Measurements from ENCODE around the gene SPATA24.
"Not testable (repeated sequence)": the region's sequence is repeated elsewhere in the genome, so short reads cannot be mapped to it uniquely, and the experiment has no call there.

SPATA24 gene, protein sequence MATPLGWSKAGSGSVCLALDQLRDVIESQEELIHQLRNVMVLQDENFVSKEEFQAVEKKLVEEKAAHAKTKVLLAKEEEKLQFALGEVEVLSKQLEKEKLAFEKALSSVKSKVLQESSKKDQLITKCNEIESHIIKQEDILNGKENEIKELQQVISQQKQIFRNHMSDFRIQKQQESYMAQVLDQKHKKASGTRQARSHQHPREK

DNA sequence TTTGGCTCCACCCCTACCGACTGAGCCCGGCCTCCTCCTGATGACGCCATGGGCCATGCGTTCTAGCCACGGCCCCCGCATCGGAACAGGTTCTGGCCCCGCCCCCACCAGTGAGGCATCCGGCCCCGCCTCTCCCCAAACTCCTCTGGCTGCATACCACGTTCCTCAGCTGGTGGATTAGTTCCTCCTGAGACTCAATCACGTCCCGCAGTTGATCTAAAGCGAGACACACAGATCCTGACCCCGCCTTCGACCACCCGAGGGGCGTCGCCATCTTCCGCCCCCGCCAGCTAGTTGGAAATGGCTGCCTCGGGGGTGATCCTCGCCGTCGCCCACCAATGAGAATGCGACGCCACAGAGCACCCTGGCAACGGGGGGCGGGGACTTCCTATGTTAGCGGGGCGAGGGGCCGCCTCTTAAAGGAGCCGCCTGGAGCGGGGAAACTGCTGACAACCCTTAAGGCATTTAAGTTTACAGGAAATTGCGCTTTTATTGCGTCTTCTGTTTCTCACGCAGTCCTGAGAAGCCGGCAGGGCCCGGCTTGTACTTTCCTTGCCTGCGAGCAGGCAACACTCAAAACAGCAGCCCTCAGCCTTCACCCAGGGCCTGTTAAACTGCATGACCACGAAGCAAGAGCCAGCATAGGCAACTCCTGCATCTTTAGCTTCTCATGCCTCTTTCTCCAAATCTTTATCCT lies at the start of gene SPATA24:
Gene SPATA24, minus strand, starts transcription at position 303 of the 697 bp plus-strand sequence. Its CDS starts 29 bp downstream, at position 274.
- DNase-seq: peak; percentile 93 to 94
- TF ChIP-seq GATA1 (IDR thresholded peaks at IDR 0.05; ENCODE audit: low read depth, low read length) (no peak), POLR2A (IDR thresholded peaks at IDR 0.05; ENCODE audit: low read length) (peak; percentile 42)

DNA sequence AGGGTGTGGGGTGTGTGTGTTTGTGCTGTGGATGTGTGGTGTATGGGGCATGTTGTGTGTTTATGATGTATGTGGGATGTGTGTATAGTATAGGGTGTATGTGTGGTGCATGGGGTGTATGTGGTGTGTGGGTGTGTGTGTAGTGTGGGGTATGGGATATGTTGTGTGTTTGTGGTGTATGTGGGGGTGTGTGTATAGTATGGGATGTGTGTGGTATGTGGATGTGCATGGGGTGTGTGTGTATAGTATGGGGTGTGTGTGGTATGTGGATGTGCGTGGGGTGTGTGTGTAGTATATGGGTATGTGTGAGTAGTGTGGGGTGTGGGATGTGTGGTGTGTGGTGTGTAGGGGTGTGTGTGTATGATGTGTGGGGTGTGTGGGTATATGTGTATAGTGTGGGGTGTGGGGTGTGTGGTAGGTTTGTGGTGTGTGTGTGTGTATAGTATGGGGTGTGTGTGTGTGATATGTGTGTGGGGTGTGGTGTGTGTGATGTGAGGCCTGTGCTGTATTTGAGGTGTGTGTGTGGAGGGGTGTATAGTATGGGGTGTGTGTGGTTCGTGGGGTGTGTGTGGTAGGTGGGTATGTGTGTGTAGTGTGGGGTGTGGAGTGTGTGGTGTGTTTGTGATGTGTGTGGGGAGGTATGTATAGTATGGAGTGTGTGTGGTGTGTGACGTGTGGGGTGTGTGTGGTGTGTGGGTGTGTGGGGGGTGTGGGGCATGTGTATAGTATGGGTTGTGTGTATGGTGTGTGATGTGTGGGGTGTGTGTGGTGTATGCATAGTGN lies 48.2 kb upstream of the SPATA24 start:
- TF ChIP-seq GATA1 (IDR thresholded peaks at IDR 0.05; ENCODE audit: low read depth, low read length) (no peak), POLR2A (IDR thresholded peaks at IDR 0.05; ENCODE audit: low read length) (no peak)
- DNase-seq: no peak

DNA sequence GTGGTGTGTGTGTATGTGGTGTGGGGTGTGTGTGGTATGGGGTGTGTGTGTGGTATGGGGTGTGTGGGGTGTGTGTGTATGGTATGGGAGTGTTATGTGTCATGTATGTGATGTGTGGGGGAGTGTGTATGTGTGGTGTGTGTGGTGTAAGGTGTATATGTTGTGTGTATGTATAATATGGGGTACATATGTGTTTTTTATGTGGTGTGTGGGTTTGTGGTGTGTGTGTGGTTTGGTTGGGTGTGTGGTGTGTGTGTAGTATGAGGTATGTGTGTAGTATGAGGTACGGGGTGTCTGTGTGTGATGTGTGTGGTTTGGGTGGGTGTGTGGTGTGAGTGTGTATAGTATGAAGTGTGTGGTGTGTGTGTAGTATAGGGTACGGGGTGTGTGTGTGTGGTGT lies 47.3 kb upstream of the SPATA24 start:
- DNase-seq: no peak
- TF ChIP-seq GATA1 (IDR thresholded peaks at IDR 0.05; ENCODE audit: low read depth, low read length) (no peak), POLR2A (IDR thresholded peaks at IDR 0.05; ENCODE audit: low read length) (no peak)

DNA sequence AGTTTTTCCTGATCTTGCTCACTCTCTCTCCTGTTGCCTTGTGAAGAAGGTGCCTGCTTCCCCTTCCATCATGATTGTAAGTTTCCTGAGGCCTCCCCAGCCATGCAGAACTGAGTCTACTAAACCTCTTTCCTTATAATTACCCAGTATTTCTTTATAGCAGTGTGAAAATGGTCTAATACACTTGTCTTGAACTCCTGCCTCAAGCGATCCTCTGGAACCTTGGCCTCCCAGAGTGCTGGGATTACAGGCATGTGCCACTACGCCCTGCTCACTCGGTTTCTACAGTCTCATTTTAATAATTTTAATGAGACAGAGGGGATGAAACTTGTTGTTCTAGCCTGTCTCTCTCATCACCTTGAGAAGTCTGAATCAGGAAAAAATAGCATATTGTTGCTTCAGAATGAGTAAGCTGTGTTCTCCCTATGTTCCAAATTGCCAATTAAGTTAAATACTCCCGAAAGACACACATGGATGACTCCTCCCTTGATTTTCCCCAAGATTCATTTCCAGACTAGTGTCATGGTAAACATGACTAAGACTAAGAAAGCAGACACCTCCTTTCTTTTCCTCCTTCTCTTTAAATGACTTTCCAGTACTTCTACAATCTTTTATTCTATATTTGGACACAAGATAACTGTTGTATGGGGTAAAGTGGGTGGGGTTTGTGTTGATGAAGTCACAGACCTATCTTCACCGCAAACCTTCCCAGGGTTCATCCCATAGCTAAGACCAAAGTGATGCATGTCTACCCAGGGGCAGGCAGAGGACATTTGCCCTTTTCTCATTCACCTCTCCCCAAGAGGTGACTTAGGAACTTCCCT lies 43.3 kb upstream of the SPATA24 start:
- DNase-seq: no peak

DNA sequence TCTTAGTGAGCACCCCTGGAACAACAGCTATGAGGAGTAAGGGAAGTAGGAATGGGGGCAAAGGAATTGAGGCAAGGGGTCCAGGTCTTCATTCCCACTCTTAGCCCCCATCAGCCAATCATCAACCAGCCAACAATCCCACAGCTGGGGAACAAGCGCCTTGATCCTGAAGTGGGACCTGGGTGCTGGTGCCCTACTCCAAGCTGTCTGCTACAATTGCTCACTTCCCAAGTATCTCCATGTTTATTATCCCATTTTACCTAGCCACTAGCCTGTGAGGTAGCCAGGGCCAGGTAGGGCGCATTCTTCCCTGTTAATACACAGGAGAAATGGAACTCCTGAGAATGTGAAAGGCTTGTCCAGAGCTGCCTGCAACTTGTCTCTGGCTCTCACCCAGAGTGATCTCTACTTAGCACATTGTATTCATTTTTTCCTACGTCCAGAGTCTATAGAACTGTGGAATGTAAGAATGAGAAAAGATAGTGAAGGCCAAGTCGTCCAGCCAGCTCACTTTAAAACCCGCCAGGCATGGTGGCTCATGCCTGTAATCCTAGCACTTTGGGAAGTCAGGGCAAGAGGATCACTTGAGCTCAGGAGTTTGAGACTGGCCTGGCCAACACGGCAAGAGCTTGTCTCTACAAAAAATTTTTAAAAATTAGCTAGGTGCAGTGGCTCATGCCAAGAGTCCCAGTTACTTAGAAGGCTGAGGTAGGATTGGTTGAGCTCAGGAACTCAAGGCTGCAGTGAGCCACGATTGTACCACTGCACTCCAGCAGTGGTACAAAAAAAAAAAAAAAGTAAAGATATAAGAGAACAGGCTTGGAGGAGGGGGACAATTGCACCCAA lies 41.7 kb upstream of the SPATA24 start:
- TF ChIP-seq GATA1 (IDR thresholded peaks at IDR 0.05; ENCODE audit: low read depth, low read length) (no peak), POLR2A (IDR thresholded peaks at IDR 0.05; ENCODE audit: low read length) (no peak)
- no peak for DNase-seq

More for the DNA sequence above, 43.3 kb upstream of the SPATA24 start:
- TF ChIP-seq GATA1 (IDR thresholded peaks at IDR 0.05; ENCODE audit: low read depth, low read length) (no peak), POLR2A (IDR thresholded peaks at IDR 0.05; ENCODE audit: low read length) (peak; percentile 36)

DNA sequence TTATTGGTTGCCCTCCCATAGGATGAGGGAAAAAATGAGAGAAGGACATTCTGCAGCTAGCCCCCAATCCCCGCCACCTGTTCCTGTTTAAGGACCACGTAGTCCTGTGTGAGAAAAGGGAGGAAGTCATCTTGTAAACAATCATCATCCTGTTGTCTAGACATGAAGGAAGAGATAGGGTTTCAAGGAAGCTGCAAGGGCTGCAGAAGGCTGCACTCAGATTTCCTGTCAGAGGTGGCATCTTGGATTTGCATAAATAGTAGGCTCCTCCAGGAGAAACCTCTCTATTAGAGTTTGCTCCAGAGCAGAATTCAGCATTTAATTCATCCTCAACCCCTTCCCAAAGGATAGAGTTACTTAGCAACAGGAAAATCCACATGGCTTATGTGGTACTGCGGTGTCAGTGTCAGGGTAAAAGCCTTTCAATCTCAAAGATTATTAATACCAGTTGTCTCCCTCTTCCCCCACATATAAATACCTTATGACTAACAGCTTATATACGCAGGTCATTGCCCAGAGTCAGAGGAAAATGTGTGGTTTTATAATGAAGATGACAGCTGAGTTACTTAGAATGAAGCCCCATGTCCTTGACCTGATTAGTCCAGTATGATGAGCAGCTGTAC lies 40.1 kb upstream of the SPATA24 start:
- no peak for DNase-seq
- TF ChIP-seq GATA1 (IDR thresholded peaks at IDR 0.05; ENCODE audit: low read depth, low read length) (no peak), POLR2A (IDR thresholded peaks at IDR 0.05; ENCODE audit: low read length) (no peak)

DNA sequence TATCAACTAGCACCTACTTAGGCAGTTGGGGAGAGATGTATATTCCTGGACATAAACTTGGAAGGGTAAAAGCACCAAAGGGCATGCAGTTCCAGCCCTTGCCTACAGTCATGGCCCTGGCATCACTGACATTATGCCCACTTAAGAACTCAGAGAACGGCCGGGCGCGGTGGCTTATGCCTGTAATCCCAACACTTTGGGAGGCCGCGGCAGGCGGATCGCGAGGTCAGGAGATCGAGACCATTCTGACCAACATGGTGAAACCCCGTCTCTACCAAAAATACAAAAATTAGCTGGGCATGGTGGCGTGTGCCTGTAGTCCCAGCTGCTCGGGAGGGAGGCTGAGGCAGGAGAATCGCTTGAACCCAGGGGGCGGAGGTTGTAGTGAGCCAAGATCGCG lies 36.5 kb upstream of the SPATA24 start:
- DNase-seq: not testable (repeated sequence)

DNA sequence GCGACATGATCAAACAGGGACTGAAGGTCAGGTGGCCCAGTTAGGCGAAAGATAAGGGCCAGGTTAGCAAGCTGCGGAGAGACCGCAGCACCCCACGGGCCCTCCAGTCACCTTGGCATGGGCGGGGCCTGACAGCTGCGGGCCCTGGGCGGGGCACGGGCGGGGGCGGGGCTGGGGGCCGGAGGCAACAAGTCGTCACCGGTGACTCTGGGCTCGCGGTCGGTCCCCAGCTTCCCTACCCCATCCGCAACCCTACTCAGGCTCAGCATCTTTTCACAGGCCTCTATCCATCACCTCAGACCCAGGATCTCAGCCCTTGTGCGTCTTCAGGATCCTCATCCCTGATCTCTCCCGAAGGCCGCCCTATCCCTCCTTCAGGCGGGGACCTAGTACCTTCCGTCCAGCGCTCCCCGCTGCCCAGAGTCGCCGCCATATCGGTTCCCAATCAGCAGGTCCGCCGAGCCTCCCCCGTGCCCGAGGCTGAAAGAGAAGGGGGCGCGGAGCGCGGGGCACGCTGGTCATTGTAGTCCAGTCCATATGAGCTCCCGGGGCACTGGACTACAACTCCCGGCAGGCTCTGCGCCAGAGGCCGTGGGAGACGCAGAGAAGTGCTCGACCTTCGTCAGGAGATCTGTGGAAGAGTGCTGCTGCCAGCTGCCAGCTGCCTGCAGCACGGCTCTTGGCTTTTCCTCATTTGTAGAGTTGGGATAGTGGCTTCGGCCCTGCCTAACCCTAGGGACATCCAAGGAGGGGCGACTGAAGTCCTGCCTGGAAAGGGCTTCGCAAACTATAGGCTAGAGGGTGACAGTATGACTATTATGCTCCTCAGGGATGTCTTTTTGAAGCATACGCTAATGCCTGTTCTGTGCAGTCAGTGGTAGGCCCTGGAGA lies 35.4 kb upstream of the SPATA24 start, which contains the start of gene DNAJC18:
Gene DNAJC18, minus strand, starts transcription at position 513 of the 891 bp plus-strand sequence. Its CDS starts 80 bp downstream, at position 433.
- peak; percentile 46 for TF ChIP-seq POLR2A (IDR thresholded peaks at IDR 0.05; ENCODE audit: low read length)
- no peak for TF ChIP-seq GATA1 (IDR thresholded peaks at IDR 0.05; ENCODE audit: low read depth, low read length)
- peak; percentile 86 to 91 for DNase-seq

DNA sequence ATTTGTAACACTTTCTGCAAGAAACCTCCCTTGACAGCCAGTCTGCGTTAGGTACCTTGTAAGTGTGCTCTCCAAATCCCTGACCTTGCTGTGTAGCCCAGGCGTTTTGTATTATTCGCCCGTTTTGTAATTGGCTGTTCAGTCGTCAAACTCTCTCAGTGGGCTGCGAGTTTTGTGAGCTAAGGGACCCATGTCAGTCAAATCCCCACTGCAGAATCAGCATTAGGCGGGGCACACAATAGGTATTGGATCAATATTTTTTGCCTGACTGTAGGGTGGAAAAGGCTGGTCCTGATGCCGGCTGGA lies 34.8 kb upstream of the SPATA24 start:
- peak in 1 of 2 experiments; percentile 38 for DNase-seq
- TF ChIP-seq POLR2A (IDR thresholded peaks at IDR 0.05; ENCODE audit: low read length) (no peak), GATA1 (IDR thresholded peaks at IDR 0.05; ENCODE audit: low read depth, low read length) (no peak)

DNA sequence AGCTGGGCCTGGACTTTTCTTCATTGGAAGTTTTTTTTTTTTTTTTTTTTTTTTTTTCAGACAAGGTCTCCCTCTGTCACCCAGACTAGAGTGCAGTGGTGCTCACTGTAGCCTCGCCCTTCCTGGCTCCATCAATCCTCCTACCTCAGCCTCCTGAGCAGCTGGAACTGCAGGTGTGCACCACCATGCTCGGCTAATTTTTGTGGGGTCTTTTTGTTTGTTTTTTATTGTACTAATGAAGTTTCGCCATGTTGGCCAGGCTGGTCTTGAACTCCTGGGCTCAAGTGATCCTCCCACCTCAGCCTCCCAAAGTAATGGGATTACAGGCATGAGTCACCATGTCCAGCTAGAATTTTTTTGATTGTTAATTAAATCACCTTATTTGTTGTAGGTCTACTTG lies 31.8 kb upstream of the SPATA24 start:
- TF ChIP-seq POLR2A (IDR thresholded peaks at IDR 0.05; ENCODE audit: low read length) (no peak), GATA1 (IDR thresholded peaks at IDR 0.05; ENCODE audit: low read depth, low read length) (no peak)
- no peak for DNase-seq

DNA sequence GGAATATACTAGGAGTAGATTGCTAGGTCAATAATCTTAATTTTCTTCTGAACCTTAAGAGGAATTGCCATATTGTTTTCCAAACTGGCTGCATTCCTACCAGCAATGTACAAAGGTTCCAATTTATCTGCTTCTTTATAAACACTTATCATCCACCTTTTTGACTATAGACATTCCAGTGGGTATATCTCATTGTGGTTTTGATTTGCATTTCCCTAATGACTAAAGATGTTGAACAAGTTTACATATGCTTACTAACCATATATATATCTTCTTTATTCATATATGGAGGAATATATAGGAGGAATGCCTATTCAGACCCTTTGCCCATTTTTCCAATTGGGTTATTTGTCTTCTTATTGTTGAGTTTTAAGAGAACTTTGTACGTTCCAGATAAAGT lies 27.8 kb upstream of the SPATA24 start:
- TF ChIP-seq GATA1 (IDR thresholded peaks at IDR 0.05; ENCODE audit: low read depth, low read length) (no peak), POLR2A (IDR thresholded peaks at IDR 0.05; ENCODE audit: low read length) (no peak)
- no peak for DNase-seq

DNA sequence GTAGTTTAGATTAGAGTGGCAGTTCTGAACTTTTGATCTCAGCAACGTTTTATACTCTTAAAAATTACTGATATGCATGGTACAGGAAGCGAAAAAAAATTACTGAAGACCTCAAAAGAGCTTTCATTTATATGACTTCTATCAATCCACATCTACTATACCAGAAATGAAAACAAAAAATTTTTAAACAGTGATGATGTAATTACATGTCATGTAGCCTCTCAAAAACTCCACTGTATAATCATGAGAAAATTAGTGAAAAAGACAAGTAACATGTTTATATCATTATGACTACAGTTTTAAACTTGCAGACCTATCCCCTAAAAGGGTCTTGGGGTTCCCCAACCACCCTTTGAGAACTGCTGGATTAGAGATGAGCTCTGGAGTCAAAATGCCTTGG lies 26.1 kb upstream of the SPATA24 start:
- TF ChIP-seq GATA1 (IDR thresholded peaks at IDR 0.05; ENCODE audit: low read depth, low read length) (no peak), POLR2A (IDR thresholded peaks at IDR 0.05; ENCODE audit: low read length) (no peak)
- no peak for DNase-seq

Data from erythroblast (primary cell).